DOHH2 (cell line): ENCODE results near the gene CUL3.

Experiments used
- EZH2phosphoT487 ChIP-seq: fragments of 200-600 bp; sonication (generic); IDR thresholded peaks from 2 replicates; pipeline ENCODE4 v1.6.1; 2017; ENCODE audit warnings: borderline replicate concordance, mild to moderate bottlenecking, antibody characterized with exemption, low read length, moderate library complexity, mixed read lengths
- TF ChIP-seq, protein P1 (sequence below): fragments of 200-600 bp; sonication (generic); IDR thresholded peaks from one replicate; pipeline ENCODE4 v1.5.1; 2014; ENCODE audit warnings: antibody characterized with exemption, mild to moderate bottlenecking, low read depth, low read length; ENCODE audit not compliant: poor library complexity, severe bottlenecking

DNA sequence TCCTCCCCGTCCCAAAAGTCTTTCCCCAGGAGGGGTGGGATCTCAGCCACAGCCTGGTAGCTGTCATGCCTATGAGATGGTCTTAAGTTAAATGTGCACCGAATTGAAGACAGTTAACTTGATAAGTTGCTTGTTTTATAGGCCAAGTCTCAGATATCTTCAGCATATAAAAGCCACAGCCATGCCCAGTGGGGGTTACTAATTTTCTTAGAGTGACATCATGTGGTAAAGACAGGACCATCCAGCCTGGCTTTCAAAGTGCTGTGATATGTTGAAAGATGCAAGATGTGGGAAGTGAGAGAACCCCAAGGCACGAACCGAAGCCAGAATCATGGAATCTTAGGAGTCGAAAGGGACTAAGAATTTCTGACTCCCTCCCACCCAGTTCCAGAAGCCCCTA, 141.1 kb downstream of the CUL3 start:
- TF ChIP-seq, protein P1, sequence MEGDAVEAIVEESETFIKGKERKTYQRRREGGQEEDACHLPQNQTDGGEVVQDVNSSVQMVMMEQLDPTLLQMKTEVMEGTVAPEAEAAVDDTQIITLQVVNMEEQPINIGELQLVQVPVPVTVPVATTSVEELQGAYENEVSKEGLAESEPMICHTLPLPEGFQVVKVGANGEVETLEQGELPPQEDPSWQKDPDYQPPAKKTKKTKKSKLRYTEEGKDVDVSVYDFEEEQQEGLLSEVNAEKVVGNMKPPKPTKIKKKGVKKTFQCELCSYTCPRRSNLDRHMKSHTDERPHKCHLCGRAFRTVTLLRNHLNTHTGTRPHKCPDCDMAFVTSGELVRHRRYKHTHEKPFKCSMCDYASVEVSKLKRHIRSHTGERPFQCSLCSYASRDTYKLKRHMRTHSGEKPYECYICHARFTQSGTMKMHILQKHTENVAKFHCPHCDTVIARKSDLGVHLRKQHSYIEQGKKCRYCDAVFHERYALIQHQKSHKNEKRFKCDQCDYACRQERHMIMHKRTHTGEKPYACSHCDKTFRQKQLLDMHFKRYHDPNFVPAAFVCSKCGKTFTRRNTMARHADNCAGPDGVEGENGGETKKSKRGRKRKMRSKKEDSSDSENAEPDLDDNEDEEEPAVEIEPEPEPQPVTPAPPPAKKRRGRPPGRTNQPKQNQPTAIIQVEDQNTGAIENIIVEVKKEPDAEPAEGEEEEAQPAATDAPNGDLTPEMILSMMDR: no peak
- TF ChIP-seq EZH2phosphoT487: no peak
